ENCODE results near the gene POLN. TPM values are rescaled to one million over a fixed set of nuclear protein-coding genes. Genes with fewer than 3 reads are reported as not detected.

POLN gene
- total RNA-seq, 2 donors from 2014 or later, result 1.3 to 2.8 TPM

- no peak for TF ChIP-seq CTCF (IDR thresholded peaks at IDR 0.05)
- H3K9me3 ChIP-seq, result peaks cover 0 to 8% of the 10 kb centered on the region in 2 donors
- no peak for DNase-seq (ENCODE audit: low spot score)
- no peak overlapping the region for H3K4me3 ChIP-seq
- H3K4me1 ChIP-seq, result no peaks in the 10 kb centered on the region
- no peaks in the 10 kb centered on the region for H3K27me3 ChIP-seq
- no peaks in the 10 kb centered on the region for H3K36me3 ChIP-seq
- H3K27ac ChIP-seq, result no peak overlapping the region
Observed at GRCh38 chr4:2151544-2151943, 90.4 kb downstream of the POLN start.

DNA sequence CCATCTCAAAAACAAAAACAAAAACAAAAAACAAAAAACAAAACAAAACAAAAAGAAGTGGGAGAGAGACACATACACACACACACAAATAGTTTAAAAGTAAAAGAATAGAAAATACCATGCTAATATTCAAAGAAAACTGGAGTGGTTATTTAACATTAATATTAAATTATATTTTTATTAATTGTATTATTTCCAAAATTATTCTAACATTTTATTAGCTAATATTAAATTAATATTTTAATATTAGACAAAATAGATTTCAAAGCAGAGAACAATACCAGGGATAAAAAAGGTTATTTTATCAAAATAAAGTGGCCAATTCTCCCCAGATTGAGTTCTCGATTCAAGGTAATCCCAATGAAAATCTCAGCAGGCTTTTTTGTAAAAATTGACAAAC is 91.8 kb downstream of the POLN start:
- Histone ChIP-seq H3K27me3 (no peaks in the 10 kb centered on the region), H3K36me3 (no peaks in the 10 kb centered on the region), H3K4me3 (no peak overlapping the region), H3K4me1 (no peaks in the 10 kb centered on the region), H3K27ac (no peak overlapping the region), H3K9me3 (peaks cover 0 to 8% of the 10 kb centered on the region in 2 donors)
- no peak for DNase-seq (ENCODE audit: low spot score)
- TF ChIP-seq CTCF (IDR thresholded peaks at IDR 0.05), result no peak

DNA sequence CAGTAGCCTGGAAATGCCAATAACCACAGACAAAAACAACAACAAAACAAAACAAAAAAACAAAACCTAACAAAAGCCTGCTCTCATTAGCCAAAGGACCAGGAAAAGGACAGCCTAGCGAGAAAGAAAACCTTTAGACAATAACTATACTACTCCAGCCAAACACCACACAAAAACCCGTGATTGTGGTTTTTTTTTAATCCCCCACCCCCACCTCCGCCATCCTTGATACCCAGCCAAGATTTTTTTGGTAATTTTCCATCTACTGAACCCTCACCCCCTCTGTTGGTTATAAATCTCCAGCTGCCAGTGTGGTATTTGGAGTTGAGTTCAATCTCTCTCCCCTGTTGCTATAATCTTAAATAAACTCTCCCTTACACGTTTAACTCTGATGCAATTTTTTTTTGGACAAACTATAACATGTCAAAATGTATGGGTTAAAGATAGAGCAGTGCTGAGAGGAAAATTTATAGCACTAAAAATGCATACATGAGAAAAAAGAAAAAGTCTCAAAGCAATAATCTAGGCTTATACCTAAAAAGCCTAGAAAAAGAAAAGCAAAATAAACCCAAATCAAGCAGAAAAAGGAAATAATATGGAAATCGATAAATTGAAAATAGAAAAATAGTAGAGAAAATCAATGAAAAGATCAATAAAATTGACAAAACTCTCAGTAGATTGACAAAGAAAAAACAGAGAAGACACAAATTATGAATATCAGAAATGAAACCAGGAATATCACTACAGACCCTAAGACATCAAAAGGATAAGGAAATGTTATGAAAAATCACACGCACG is 99.1 kb downstream of the POLN start:
- Histone ChIP-seq H3K9me3 (no peaks in the 10 kb centered on the region), H3K4me1 (no peaks in the 10 kb centered on the region), H3K27me3 (no peaks in the 10 kb centered on the region), H3K36me3 (no peaks in the 10 kb centered on the region), H3K27ac (no peak overlapping the region), H3K4me3 (no peak overlapping the region)
- TF ChIP-seq CTCF (IDR thresholded peaks at IDR 0.05), result no peak
- no peak for DNase-seq (ENCODE audit: low spot score)

- Histone ChIP-seq H3K4me3 (no peak overlapping the region), H3K27me3 (no peaks in the 10 kb centered on the region), H3K27ac (no peak overlapping the region), H3K4me1 (no peaks in the 10 kb centered on the region), H3K36me3 (no peaks in the 10 kb centered on the region), H3K9me3 (no peaks in the 10 kb centered on the region)
- no peak for DNase-seq (ENCODE audit: low spot score)
- no peak for TF ChIP-seq CTCF (IDR thresholded peaks at IDR 0.05)
Observed at GRCh38 chr4:2141762-2142451, 100.0 kb downstream of the POLN start.

DNA sequence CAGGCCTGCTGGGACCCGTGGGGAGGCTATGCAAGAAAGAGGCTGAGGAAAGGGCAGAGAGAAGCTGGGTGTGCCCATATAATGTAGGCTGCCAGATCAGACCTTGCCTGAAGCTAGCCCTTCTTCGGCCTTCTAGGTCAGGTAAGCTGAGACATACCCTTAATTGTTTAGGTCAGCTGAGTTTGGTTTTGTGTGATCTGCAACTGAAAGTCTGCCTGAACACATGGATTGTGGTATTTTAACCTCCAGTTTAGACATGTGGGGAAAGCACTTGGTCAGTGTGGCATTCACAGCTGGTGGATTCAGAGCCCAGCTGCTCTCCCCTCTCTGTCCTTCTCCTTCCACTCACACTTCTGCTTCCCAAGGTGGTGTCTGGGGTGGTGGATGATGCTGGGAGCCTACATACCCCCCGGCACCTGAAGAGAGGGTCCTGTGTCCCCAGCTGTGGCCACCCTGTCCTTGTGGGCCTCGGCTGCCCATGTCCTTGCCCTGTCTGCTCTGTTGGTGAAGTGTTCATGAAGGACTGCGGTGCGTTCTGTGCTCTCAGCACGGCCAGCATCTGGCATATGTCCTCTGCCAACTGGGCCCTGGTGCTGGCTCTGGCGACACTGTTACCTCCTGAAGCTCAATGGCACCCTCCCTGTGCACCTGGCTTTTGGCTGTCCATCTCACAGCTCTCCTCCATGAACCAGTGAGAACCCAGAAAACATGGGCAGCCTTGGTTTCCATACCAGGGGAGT is 100.7 kb downstream of the POLN start:
- H3K27me3 ChIP-seq, result no peaks in the 10 kb centered on the region
- no peaks in the 10 kb centered on the region for H3K9me3 ChIP-seq
- H3K36me3 ChIP-seq, result no peaks in the 10 kb centered on the region
- no peak overlapping the region for H3K4me3 ChIP-seq
- no peak for TF ChIP-seq CTCF (IDR thresholded peaks at IDR 0.05)
- no peak for DNase-seq (ENCODE audit: low spot score)
- no peak overlapping the region for H3K27ac ChIP-seq
- no peaks in the 10 kb centered on the region for H3K4me1 ChIP-seq
